Loucy (cell line): ENCODE data around the gene HASPIN.
A peak's percentile ranks its signal among the peaks of the same experiment; 100 is the strongest.

ENCODE experiments used
- H2AFZ ChIP-seq: fragments of 200-600 bp; sonication (generic); 2 replicates; pipeline ENCODE4 v1.6.0; 2016; ENCODE audit warnings: antibody characterized with exemption, mild to moderate bottlenecking, low read length, moderate library complexity
- H3F3A ChIP-seq: fragments of 200-600 bp; 2 replicates; pipeline ENCODE4 v1.6.0; 2016; ENCODE audit warnings: antibody characterized with exemption, low read depth, mild to moderate bottlenecking
- H3K27me3 ChIP-seq: fragments of 200-600 bp; sonication (generic); 2 replicates; pipeline ENCODE4 v1.6.1; 2014; ENCODE audit warnings: low read length, mild to moderate bottlenecking; ENCODE audit not compliant: insufficient read depth, poor library complexity, severe bottlenecking
- H3K36me3 ChIP-seq: fragments of 200-600 bp; sonication (generic); 2 replicates; pipeline ENCODE4 v1.6.1; 2016; ENCODE audit warnings: low read length; ENCODE audit not compliant: insufficient read depth
- H3K4me1 ChIP-seq: fragments of 200-600 bp; sonication (generic); 2 replicates; pipeline ENCODE4 v1.5.1; 2014; ENCODE audit warnings: low read length, mild to moderate bottlenecking; ENCODE audit not compliant: insufficient read depth, poor library complexity, severe bottlenecking
- H3K4me2 ChIP-seq: fragments of 200-600 bp; sonication (generic); 2 replicates; pipeline ENCODE4 v1.6.0; 2014; ENCODE audit warnings: antibody characterized with exemption, low read length, low read depth, mild to moderate bottlenecking; ENCODE audit not compliant: poor library complexity, severe bottlenecking
- H3K4me3 ChIP-seq: fragments of 200-600 bp; sonication (generic); 2 replicates; pipeline ENCODE4 v1.5.1; 2014; ENCODE audit warnings: low read length, mild to moderate bottlenecking, mixed read lengths; ENCODE audit not compliant: poor library complexity, severe bottlenecking
- H3K79me2 ChIP-seq: fragments of 200-600 bp; sonication (generic); 2 replicates; pipeline ENCODE4 v1.6.1; 2014; ENCODE audit warnings: low read length; ENCODE audit not compliant: insufficient read depth
- H3K9ac ChIP-seq: fragments of 200-600 bp; sonication (generic); 2 replicates; pipeline ENCODE4 v1.6.0; 2014; ENCODE audit warnings: mild to moderate bottlenecking, low read depth, low read length, moderate library complexity; ENCODE audit not compliant: poor library complexity, severe bottlenecking
- H3K9me2 ChIP-seq: fragments of 200-600 bp; sonication (generic); replicated peaks from 2 replicates; pipeline ENCODE4 v1.6.1; 2016; ENCODE audit warnings: low read depth, low read length, mixed read lengths
- H3K9me3 ChIP-seq: fragments of 200-600 bp; sonication (generic); 2 replicates; pipeline ENCODE4 v1.6.1; 2014; ENCODE audit warnings: mild to moderate bottlenecking, antibody characterized with exemption, low read length, low read depth; ENCODE audit not compliant: insufficient read depth
- H4K20me1 ChIP-seq: fragments of 200-600 bp; sonication (generic); 2 replicates; pipeline ENCODE4 v1.6.0; 2014; ENCODE audit warnings: antibody characterized with exemption, low read length, mild to moderate bottlenecking; ENCODE audit not compliant: insufficient read depth, poor library complexity, severe bottlenecking
- CTCF ChIP-seq: fragments of 200-600 bp; sonication (generic); conservative IDR thresholded peaks from 2 replicates; pipeline ENCODE4 v1.5.1; 2014; ENCODE audit warnings: mild to moderate bottlenecking, antibody characterized with exemption, low read length
- EZH2phosphoT487 ChIP-seq: fragments of 200-600 bp; IDR thresholded peaks from 2 replicates; pipeline ENCODE4 v1.6.1; 2018; ENCODE audit warnings: antibody characterized with exemption, mild to moderate bottlenecking, moderate library complexity, borderline replicate concordance

Gene HASPIN

DNA sequence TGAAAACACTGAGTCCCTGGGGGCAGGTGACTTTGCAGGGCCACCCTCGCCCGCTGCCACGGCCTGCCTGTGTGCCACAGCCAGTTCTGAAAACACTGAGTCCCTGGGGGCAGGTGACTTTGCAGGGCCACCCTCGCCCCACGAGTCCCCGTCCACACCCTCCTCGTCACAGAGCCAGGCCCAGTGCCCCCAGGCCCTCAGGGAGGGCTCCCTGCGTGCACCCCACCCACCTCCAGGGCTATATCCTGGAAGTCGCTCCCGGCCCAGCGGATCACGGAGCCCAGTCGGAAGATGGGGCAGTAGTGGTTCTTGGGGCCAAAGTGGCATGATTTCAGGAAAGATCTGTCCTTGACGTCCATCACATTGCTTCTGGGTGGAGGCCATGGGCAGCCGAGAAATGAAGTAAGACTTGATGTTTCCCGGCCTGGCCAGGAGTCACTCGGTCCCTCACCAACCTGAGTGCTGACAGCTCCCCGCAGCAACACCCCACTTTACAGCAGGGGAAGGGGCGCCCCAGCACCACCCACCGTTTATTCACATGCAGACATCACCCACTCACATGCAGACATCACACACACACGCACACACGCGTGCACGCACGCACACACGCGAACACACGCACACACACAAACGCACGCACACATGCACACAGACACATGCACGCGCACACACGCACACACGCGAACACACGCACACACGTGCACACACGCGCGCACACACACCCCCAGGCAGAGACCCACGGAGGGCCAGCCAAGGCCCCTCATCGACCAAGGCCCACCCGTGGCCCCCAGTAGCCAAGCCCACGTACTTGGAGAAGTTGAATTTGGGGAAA is 34.2 kb upstream of the HASPIN start:
- no peaks in the 10 kb centered on the region for H3K9me3 ChIP-seq
- H3K79me2 ChIP-seq, result peaks cover 35% of the 10 kb centered on the region
- no peaks in the 10 kb centered on the region for H3K9me2 ChIP-seq
- no peak overlapping the region for H3K9ac ChIP-seq
- peaks cover 20% of the 10 kb centered on the region; the same call in 1 of the 2 replicates for H3K36me3 ChIP-seq
- no peaks in the 10 kb centered on the region for H3K27me3 ChIP-seq
- no peak overlapping the region for H3K4me2 ChIP-seq
- peaks cover 15% of the 10 kb centered on the region for H3K4me1 ChIP-seq
- peaks cover 34% of the 10 kb centered on the region for H4K20me1 ChIP-seq
- H2AFZ ChIP-seq, result no peak overlapping the region
- H3F3A ChIP-seq, result no peaks in the 10 kb centered on the region
- no peak overlapping the region for H3K4me3 ChIP-seq
- TF ChIP-seq EZH2phosphoT487 (no peak), CTCF (no peak)

DNA sequence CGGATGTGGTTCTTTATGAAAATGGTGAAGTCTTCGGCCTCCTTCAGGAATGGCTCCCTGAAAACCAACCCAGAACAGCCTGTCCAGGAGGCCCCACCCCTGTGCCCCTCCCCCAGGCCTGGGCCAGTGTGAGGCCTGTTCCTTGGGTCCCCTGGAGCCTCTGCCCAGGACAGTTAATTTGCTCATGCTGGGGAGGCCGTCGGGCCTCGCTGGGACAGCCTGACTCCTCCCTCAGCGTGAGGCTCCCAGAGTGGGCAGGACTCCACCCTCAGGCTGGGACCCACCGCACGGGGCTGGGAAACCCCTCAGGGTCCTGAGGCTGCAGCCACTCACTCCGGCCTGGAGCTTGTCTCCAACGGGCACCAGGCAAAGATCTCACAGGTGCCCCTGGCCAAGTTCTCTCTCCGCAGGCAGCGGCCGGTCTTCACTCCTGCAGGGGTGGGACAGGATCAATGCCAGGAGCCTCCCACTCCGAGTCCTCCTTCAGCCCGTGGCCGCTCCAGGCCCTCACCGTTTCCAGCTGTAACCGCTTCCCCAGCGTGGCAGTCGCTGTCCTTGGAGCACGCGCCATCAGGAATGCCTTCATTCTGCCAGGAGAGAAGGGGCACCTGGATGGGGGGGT is 33.5 kb upstream of the HASPIN start:
- peaks cover 42% of the 10 kb centered on the region for H3K79me2 ChIP-seq
- no peak overlapping the region for H3K4me2 ChIP-seq
- no peak for TF ChIP-seq CTCF
- TF ChIP-seq EZH2phosphoT487, result no peak
- H3K9me3 ChIP-seq, result no peaks in the 10 kb centered on the region
- H3K4me3 ChIP-seq, result no peak overlapping the region
- H3K27me3 ChIP-seq, result no peaks in the 10 kb centered on the region
- no peak overlapping the region for H3K9ac ChIP-seq
- H3K4me1 ChIP-seq, result peaks cover 22% of the 10 kb centered on the region
- peaks cover 20% of the 10 kb centered on the region; the same call in 1 of the 2 replicates for H3K36me3 ChIP-seq
- peaks cover 34% of the 10 kb centered on the region for H4K20me1 ChIP-seq
- no peak overlapping the region for H2AFZ ChIP-seq
- no peaks in the 10 kb centered on the region for H3F3A ChIP-seq
- H3K9me2 ChIP-seq, result no peaks in the 10 kb centered on the region

DNA sequence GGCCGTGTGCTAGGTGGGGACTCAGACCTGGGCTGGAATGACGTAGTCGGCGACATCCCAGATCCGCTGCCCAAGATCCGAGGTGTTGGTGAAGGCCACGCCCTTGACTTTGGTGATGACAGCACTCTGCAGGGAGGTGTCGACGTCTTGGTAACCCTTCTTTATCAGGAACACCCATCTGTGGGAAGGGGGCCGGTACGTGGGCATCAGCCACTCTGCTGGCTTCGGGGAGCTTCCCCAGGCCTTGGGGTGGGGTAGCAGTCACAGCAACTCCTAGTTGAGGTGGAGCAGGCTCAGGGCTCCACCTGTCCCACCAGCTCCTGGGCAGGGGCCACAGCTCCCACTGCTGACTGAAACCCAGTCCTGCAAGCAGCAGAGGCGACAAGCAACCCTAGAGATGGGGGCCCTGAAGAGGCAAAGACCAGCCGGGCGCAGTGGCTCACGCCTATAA is 32.1 kb upstream of the HASPIN start:
- H3K79me2 ChIP-seq, result peaks cover 49% of the 10 kb centered on the region
- no peaks in the 10 kb centered on the region for H3F3A ChIP-seq
- no peak overlapping the region for H3K9ac ChIP-seq
- no peak overlapping the region for H2AFZ ChIP-seq
- H3K4me1 ChIP-seq, result peaks cover 27% of the 10 kb centered on the region
- no peaks in the 10 kb centered on the region for H3K9me2 ChIP-seq
- H3K4me3 ChIP-seq, result no peak overlapping the region
- H3K4me2 ChIP-seq, result peak overlapping the region; percentile 24
- H4K20me1 ChIP-seq, result peaks cover 34% of the 10 kb centered on the region
- H3K9me3 ChIP-seq, result no peaks in the 10 kb centered on the region
- no peaks in the 10 kb centered on the region for H3K27me3 ChIP-seq
- TF ChIP-seq CTCF (no peak; the same call in 1 of the 2 replicates), EZH2phosphoT487 (no peak)
- H3K36me3 ChIP-seq, result peaks cover 20% of the 10 kb centered on the region; the same call in 1 of the 2 replicates
